H9 (cell line): ENCODE results near the gene NFX1. TPM values are rescaled to one million over a fixed set of nuclear protein-coding genes. Genes with fewer than 3 reads are reported as not detected.

ENCODE experiments used
- DNase-seq: peaks from one replicate; pipeline ENCODE4 v3.0.0-alpha.2; 2017
- H2AFZ ChIP-seq: one replicate; pipeline ENCODE4 v1.6.1; 2013; ENCODE audit warnings: mild to moderate bottlenecking, low read length, control low read depth, moderate library complexity
- H2AK5ac ChIP-seq: 2 replicates; pipeline ENCODE4 v1.6.1; 2013; ENCODE audit warnings: low read length, control low read depth, mixed read lengths; ENCODE audit not compliant: insufficient read length
- H2BK120ac ChIP-seq: one replicate; pipeline ENCODE4 v1.6.1; 2013; ENCODE audit warnings: low read depth, mild to moderate bottlenecking, low read length, control low read depth, inconsistent platforms; ENCODE audit not compliant: poor library complexity, severe bottlenecking
- H2BK12ac ChIP-seq: 2 replicates; pipeline ENCODE4 v1.6.1; 2013; ENCODE audit warnings: low read length, control low read depth, mixed read lengths, low read depth; ENCODE audit not compliant: insufficient read length
- H2BK15ac ChIP-seq: 2 replicates; pipeline ENCODE4 v1.6.1; 2013; ENCODE audit warnings: low read depth, low read length, control low read depth
- H2BK20ac ChIP-seq: one replicate; pipeline ENCODE4 v1.6.1; 2013; ENCODE audit warnings: low read depth, mild to moderate bottlenecking, low read length, control low read depth, inconsistent platforms; ENCODE audit not compliant: poor library complexity, severe bottlenecking
- H2BK5ac ChIP-seq: 2 replicates; pipeline ENCODE4 v1.6.1; 2013; ENCODE audit warnings: low read length, control low read depth, mixed read lengths; ENCODE audit not compliant: insufficient read length
- H3K14ac ChIP-seq: 2 replicates; pipeline ENCODE4 v1.6.1; 2013; ENCODE audit warnings: low read length, control low read depth; ENCODE audit not compliant: insufficient read depth
- H3K18ac ChIP-seq: 2 replicates; pipeline ENCODE4 v1.6.1; 2013; ENCODE audit warnings: low read depth, mild to moderate bottlenecking, mixed read lengths, low read length, control low read depth; ENCODE audit not compliant: insufficient read length
- H3K23ac ChIP-seq: 2 replicates; pipeline ENCODE4 v1.6.1; 2013; ENCODE audit warnings: low read length, control low read depth, mixed read lengths, low read depth; ENCODE audit not compliant: insufficient read length
- H3K23me2 ChIP-seq: 2 replicates; pipeline ENCODE4 v1.6.1; 2013; ENCODE audit warnings: low read depth, mild to moderate bottlenecking, mixed read lengths, low read length, control low read depth; ENCODE audit not compliant: insufficient read length, poor library complexity, severe bottlenecking
- H3K27ac ChIP-seq: 2 replicates; pipeline ENCODE4 v1.5.1; 2013; ENCODE audit warnings: low read length, control low read depth, mixed read lengths, low read depth; ENCODE audit not compliant: insufficient read length
- H3K27me3 ChIP-seq: 2 replicates; pipeline ENCODE4 v1.6.1; 2013; ENCODE audit warnings: low read length, control low read depth, inconsistent platforms; ENCODE audit not compliant: insufficient read depth
- H3K4ac ChIP-seq: 2 replicates; pipeline ENCODE4 v1.6.1; 2013; ENCODE audit warnings: low read depth, mild to moderate bottlenecking, control low read depth, inconsistent platforms, low read length, moderate library complexity
- H3K4me1 ChIP-seq: 2 replicates; pipeline ENCODE4 v1.6.1; 2013; ENCODE audit warnings: low read length, control low read depth, inconsistent platforms; ENCODE audit not compliant: insufficient read depth
- H3K4me2 ChIP-seq: 2 replicates; pipeline ENCODE4 v1.6.1; 2013; ENCODE audit warnings: low read length, control low read depth, mixed read lengths; ENCODE audit not compliant: insufficient read length, insufficient read depth
- H3K56ac ChIP-seq: 2 replicates; pipeline ENCODE4 v1.6.1; 2013; ENCODE audit warnings: low read depth, mild to moderate bottlenecking, mixed read lengths, low read length, control low read depth; ENCODE audit not compliant: insufficient read length
- H3K79me1 ChIP-seq: 2 replicates; pipeline ENCODE4 v1.6.1; 2013; ENCODE audit warnings: low read depth, mild to moderate bottlenecking, moderate library complexity, low read length, control low read depth, inconsistent platforms; ENCODE audit not compliant: insufficient read depth, poor library complexity, severe bottlenecking
- H3K79me2 ChIP-seq: 2 replicates; pipeline ENCODE4 v1.6.1; 2013; ENCODE audit warnings: low read length, control low read depth, inconsistent platforms; ENCODE audit not compliant: insufficient read depth
- H3K9ac ChIP-seq: 2 replicates; pipeline ENCODE4 v1.6.1; 2013; ENCODE audit warnings: low read length, control low read depth, mixed read lengths; ENCODE audit not compliant: insufficient read length; ENCODE audit errors: extremely low read depth
- H3K9me3 ChIP-seq: one replicate; pipeline ENCODE4 v1.6.1; 2013; ENCODE audit warnings: low read depth, low read length, inconsistent platforms; ENCODE audit not compliant: control insufficient read depth
- H3T11ph ChIP-seq: one replicate; pipeline ENCODE4 v1.6.1; 2013; ENCODE audit warnings: mild to moderate bottlenecking, low read length, control low read depth, inconsistent platforms
- H4K20me1 ChIP-seq: one replicate; pipeline ENCODE4 v1.6.1; 2013; ENCODE audit not compliant: control insufficient read depth, insufficient read length, insufficient read depth
- H4K5ac ChIP-seq: 2 replicates; pipeline ENCODE4 v1.6.1; 2013; ENCODE audit warnings: low read depth, mild to moderate bottlenecking, mixed read lengths, low read length, control low read depth; ENCODE audit not compliant: insufficient read length
- H4K8ac ChIP-seq: replicated peaks from 2 replicates; pipeline ENCODE4 v1.6.1; 2013; ENCODE audit warnings: low read length, control low read depth, mixed read lengths, low read depth; ENCODE audit not compliant: insufficient read length
- H4K91ac ChIP-seq: 2 replicates; pipeline ENCODE4 v1.6.1; 2013; ENCODE audit warnings: low read depth, mild to moderate bottlenecking, moderate library complexity, mixed read lengths, low read length, control low read depth; ENCODE audit not compliant: insufficient read length
- H3K27ac Mint-ChIP-seq, 3 experiments: 2 replicates in 2 of 3; 3 replicates in 1 of 3; pipeline ENCODE4 v1.8.0; 2020 to 2021; ENCODE audit warnings: mixed read lengths in 3 of 3, mild to moderate bottlenecking in 1 of 3, moderate library complexity in 1 of 3
- H3K27me3 Mint-ChIP-seq: 2 replicates; pipeline ENCODE4 v1.8.0; 2021; ENCODE audit warnings: low read depth, mild to moderate bottlenecking, moderate library complexity, mixed read lengths
- H3K36me3 Mint-ChIP-seq, 3 experiments: 2 replicates in 2 of 3; 3 replicates in 1 of 3; pipeline ENCODE4 v1.8.0; 2020 to 2021; ENCODE audit warnings: low read depth in 3 of 3, mixed read lengths in 3 of 3; ENCODE audit not compliant: insufficient read depth in 1 of 3
- H3K4me1 Mint-ChIP-seq, 2 experiments: 2 replicates each; pipeline ENCODE4 v1.8.0; 2020; ENCODE audit warnings: mixed read lengths in 2 of 2
- H3K4me3 Mint-ChIP-seq, 2 experiments: 2 replicates in 1 of 2; 3 replicates in 1 of 2; pipeline ENCODE4 v1.8.0; 2020 to 2021; ENCODE audit warnings: mild to moderate bottlenecking in 2 of 2, mixed read lengths in 2 of 2, moderate library complexity in 1 of 2
- H3K9me3 Mint-ChIP-seq, 2 experiments: 2 replicates in 1 of 2; 3 replicates in 1 of 2; pipeline ENCODE4 v1.8.0; 2020; ENCODE audit warnings: mild to moderate bottlenecking in 2 of 2, mixed read lengths in 2 of 2, moderate library complexity in 1 of 2
- CTCF ChIP-seq: fragments of 200-600 bp; sonication (generic); conservative IDR thresholded peaks from 3 replicates; pipeline ENCODE4 v1.8.0; 2021; ENCODE audit warnings: antibody characterized with exemption, mild to moderate bottlenecking
- WGBS: extraction: QIAGEN DNeasy Blood & Tissue Kit; methylation state at CpG from one replicate; pipeline ENCODE4 v1.1.7; 2013; ENCODE audit warnings: missing lambda C conversion rate, low lambda C conversion rate, mixed read lengths; ENCODE audit not compliant: insufficient read length; ENCODE audit errors: extremely low coverage; 5-methylcytosine and 5-hydroxymethylcytosine counted together
- total RNA-seq: library from RNA; stranded (reverse); gene quantifications from 2 replicates; pipeline ENCODE4 v1.2.1, GENCODE V29; 2021

NFX1 gene
- total RNA-seq, 1 experiment from 2014 or later, result 35.1 TPM

- Histone ChIP-seq H2BK120ac (no peak overlapping the region), H2BK20ac (no peak overlapping the region), H3K23ac (no peak overlapping the region), H3K18ac (no peak overlapping the region), H3K9ac (no peak overlapping the region), H3T11ph (no peak overlapping the region), H3K23me2 (no peaks in the 10 kb centered on the region), H4K91ac (no peak overlapping the region), H2BK15ac (no peak overlapping the region), H3K27me3 (no peaks in the 10 kb centered on the region), H3K9me3 (no peaks in the 10 kb centered on the region), H4K5ac (no peak overlapping the region), H3K27ac (no peak overlapping the region), H3K79me2 (no peaks in the 10 kb centered on the region), H3K56ac (no peak overlapping the region), H2BK5ac (no peak overlapping the region), H2BK12ac (no peak overlapping the region), H3K4me2 (no peak overlapping the region), H2AK5ac (no peak overlapping the region), H3K4me1 (no peaks in the 10 kb centered on the region), H2AFZ (no peak overlapping the region), H3K4ac (no peak overlapping the region), H4K20me1 (no peaks in the 10 kb centered on the region), H3K79me1 (no peaks in the 10 kb centered on the region), H3K14ac (no peak overlapping the region), H4K8ac (no peak overlapping the region)
- Mint-ChIP-seq H3K4me1 (no peaks in the 10 kb centered on the region), H3K36me3 (peaks cover 3 to 39% (median 30%) of the 10 kb centered on the region in 3 experiments; a peak in 6 of 7 replicates), H3K27me3 (no peaks in the 10 kb centered on the region), H3K27ac (no peak overlapping the region), H3K9me3 (no peaks in the 10 kb centered on the region), H3K4me3 (no peak overlapping the region)
- no CpG with 5 or more reads among the region's 2 CpGs for WGBS
- no peak for TF ChIP-seq CTCF
- DNase-seq, result no peak
Observed at GRCh38 chr9:33366979-33367480, 76.7 kb downstream of the NFX1 start.
